Mammary epithelial cell (primary cell): ENCODE results near the gene PPM1M.

Source experiments
- CTCF ChIP-seq, 2 donors: IDR thresholded peaks in 1 of 2; conservative IDR thresholded peaks in 1 of 2; 2 replicates each; pipeline ENCODE4 v1.5.1; 2011 to 2012; ENCODE audit warnings: inconsistent platforms in 2 of 2, low read length in 2 of 2, mild to moderate bottlenecking in 2 of 2, control low read depth in 1 of 2, low read depth in 1 of 2; ENCODE audit not compliant: insufficient read depth in 1 of 2; ENCODE audit errors: extremely low read depth in 1 of 2
- EZH2 ChIP-seq: IDR thresholded peaks from 2 replicates; pipeline ENCODE4 v1.6.1; 2012; ENCODE audit warnings: low read length, inconsistent platforms, borderline replicate concordance

GRCh38 chr3:52256159-52256558 lies 10.6 kb downstream of the PPM1M start:
- TF ChIP-seq CTCF (conservative IDR thresholded peaks at IDR 0.05 in 1 of 2, IDR thresholded peaks at IDR 0.05 in 1 of 2; ENCODE audit: extremely low read depth in 1 of 2, insufficient read depth in 1 of 2, low read depth in 1 of 2, low read length in 2 of 2) (no peak), EZH2 (no peak)
